ENCODE data around the gene FOS.

- TF ChIP-seq CTCF (IDR thresholded peaks at IDR 0.05; ENCODE audit: poor library complexity, severe bottlenecking) (no peak), MXI1 (conservative IDR thresholded peaks at IDR 0.05; ENCODE audit: poor library complexity, severe bottlenecking) (no peak), POLR2AphosphoS5 (IDR thresholded peaks at IDR 0.05) (no peak), REST (IDR thresholded peaks at IDR 0.05; ENCODE audit: borderline replicate concordance) (no peak), EZH2 (IDR thresholded peaks at IDR 0.05; ENCODE audit: borderline replicate concordance, insufficient read depth, low read length, poor library complexity, severe bottlenecking) (no peak), TAF1 (IDR thresholded peaks at IDR 0.05; ENCODE audit: low read depth) (no peak)
These were observed 41.7 kb upstream of the FOS start for GRCh38 chr14:75236901-75237419.
